Smooth muscle cell of the umbilical artery (primary cell): ENCODE data around the gene DNAJC21. TPM values are rescaled to one million over a fixed set of nuclear protein-coding genes. Genes with fewer than 3 reads are reported as not detected.

Source experiments
- total RNA-seq: library from RNA; depleted of rRNA; stranded (reverse); fragments of >200 nt; gene quantifications from 2 replicates; pipeline ENCODE4 v1.2.3, GENCODE V29; 2014

DNAJC21 gene
- 48.0 and 76.0 TPM in 2 replicates for total RNA-seq

DNA sequence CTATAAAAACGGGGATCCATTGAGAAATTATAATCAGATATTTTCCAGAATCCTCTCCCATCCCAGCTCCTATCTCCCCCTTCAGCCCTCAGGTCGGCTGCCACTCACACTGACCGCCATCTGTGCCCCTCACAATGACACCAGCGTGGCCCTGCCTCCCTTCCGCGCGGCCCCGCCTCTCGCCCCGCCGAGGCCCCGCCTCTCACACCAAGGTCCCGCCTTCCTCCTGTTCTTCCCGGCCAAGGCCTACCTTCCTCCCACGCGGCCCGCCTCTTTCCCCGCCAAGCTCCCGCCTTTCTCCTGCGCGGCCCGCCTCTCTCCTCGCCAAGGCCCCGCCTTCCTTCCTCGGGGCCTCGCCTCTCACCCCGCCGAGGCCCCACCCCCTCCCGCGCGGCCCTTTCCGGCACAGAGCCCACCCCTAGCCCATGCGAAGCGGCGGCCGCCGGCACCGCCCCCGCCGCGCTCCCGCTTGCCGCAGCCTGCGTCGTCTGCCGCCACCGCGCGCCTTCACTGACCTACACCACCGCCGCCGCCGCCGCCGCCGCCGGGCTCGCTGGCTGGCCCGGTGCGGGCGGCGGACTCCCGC lies at the start of gene DNAJC21:
Gene DNAJC21, plus strand, starts transcription at position 426 of the 586 bp plus-strand sequence. CDS start 261 bp downstream, outside the sequence.

DNA sequence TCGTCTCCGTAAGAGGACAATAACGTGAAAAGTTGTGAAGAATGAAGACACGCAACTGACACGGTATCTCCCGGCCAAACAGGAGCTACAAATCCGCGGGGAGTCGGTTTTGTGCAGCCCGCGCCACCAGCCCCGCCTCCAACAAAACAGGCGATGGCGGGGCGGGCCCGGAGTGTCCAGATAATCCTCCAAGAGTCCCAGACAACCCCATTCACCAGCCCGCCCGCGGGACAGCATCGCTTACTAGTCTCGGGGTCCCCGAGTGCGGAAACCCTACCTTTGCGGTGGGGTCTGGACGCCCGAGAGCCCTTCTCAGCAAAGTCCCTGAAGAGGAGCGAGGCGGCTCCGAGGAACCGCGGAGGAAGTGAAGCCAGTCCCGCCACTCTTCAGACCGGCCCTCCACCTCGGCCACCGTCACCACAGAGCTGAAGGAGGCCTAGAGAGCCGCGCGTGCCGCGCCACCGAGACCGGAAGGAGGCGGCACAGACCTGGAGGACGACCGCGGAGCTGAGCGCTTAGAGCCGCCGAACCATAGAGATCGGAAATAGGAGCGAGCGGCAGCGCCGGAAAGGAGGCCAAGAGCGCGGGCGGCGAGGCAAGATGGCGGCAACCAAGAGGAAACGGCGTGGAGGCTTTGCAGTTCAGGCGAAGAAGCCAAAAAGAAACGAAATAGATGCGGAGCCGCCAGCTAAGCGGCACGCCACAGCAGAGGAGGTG lies 14.1 kb upstream of the DNAJC21 start, which contains the start of the genes BRIX1 and RAD1:
Gene BRIX1, plus strand, starts transcription at position 573 of the 717 bp plus-strand sequence. Its CDS starts 28 bp downstream, at position 601.
Gene RAD1, minus strand, starts transcription at position 366 of the 717 bp plus-strand sequence. CDS start 612 bp downstream, outside the sequence.

Other genes starting within 250 kb of the DNAJC21 start
- gene TTC23L, start 90.4 kb upstream of the DNAJC21 start, total RNA-seq = 0.05 and 0.30 TPM in 2 replicates
- 16.1 and 36.5 TPM in 2 replicates for gene RAD1, start 14.1 kb upstream of the DNAJC21 start, total RNA-seq
- gene BRIX1, start 13.8 kb upstream of the DNAJC21 start, total RNA-seq = 38.5 and 44.8 TPM in 2 replicates
- not detected in 2 replicates for gene AGXT2, start 118.4 kb downstream of the DNAJC21 start, total RNA-seq